Measurements from ENCODE around the gene NOS2.
"Not testable (repeated sequence)": the region's sequence is repeated elsewhere in the genome, so short reads cannot be mapped to it uniquely, and the experiment has no call there.

NOS2 gene

DNA sequence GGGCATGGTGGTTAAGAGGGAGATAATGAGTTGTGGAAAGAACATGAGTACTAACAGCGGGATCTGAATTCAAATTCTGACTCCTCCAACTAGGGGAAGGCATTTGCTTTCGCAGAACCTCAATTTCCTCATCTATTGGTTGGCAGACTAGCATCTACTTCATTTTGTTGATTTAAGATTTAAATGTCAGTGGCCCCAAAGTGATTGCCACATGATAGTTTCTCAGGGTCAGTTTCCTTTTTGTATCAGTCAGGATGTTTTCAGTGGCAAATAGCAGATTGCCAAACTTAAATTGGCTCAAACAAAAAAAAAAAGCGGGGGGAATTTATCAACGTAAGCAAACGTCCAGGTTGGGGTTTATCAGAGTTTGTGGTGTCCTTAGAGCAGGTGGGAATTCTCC lies 25.1 kb upstream of the NOS2 start:
- H3K4me3 ChIP-seq (ENCODE audit: insufficient read depth, low read length, poor library complexity, severe bottlenecking): no peak overlapping the region
- H3K79me2 ChIP-seq (ENCODE audit: insufficient read depth, low read length): no peaks in the 10 kb centered on the region
- H2AFZ ChIP-seq (ENCODE audit: low read depth, low read length, severe bottlenecking): no peak overlapping the region
- H3K36me3 ChIP-seq (ENCODE audit: low read length): no peaks in the 10 kb centered on the region
- TF ChIP-seq CTCF (IDR thresholded peaks at IDR 0.05; ENCODE audit: insufficient read depth, low read length, poor library complexity, severe bottlenecking): no peak
- TF ChIP-seq EZH2phosphoT487 (conservative IDR thresholded peaks at IDR 0.05; ENCODE audit: low read length): no peak
- H3K4me2 ChIP-seq (ENCODE audit: low read depth, low read length, poor library complexity, severe bottlenecking): no peak overlapping the region
- H3K9me2 ChIP-seq (replicated peaks; ENCODE audit: insufficient read depth, low read length): no peaks in the 10 kb centered on the region
- no peaks in the 10 kb centered on the region for H4K20me1 ChIP-seq (ENCODE audit: low read depth, low read length)
- no peak overlapping the region for H3K27ac ChIP-seq (ENCODE audit: low read depth, low read length)
- no peak overlapping the region for H3K9ac ChIP-seq (ENCODE audit: low read length)
- no peaks in the 10 kb centered on the region for H3K9me3 ChIP-seq (ENCODE audit: insufficient read depth, low read length)
- no peaks in the 10 kb centered on the region for H3K27me3 ChIP-seq (ENCODE audit: low read length)
- H3F3A ChIP-seq (ENCODE audit: insufficient read depth): no peaks in the 10 kb centered on the region

DNA sequence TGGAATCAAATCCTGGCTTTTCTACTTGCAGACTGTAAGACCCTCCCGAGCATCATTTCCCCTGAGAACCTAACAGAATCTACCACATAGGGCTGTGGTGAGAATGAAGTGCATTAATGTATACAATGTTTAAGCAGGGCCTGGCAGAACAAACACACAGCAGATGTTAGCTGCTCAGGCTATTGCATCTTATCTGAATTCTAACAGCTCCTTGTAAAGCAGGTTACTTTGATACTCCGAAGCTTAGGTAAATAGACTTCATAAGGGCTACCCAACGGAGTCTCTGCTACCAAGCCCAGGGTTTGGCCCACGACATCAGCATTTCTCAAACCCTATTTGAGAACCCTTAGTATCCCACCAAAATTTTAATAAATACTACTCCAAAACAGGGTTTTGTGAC lies 24.4 kb upstream of the NOS2 start:
- Histone ChIP-seq H3K4me2 (ENCODE audit: low read depth, low read length, poor library complexity, severe bottlenecking) (no peak overlapping the region), H3K36me3 (ENCODE audit: low read length) (no peaks in the 10 kb centered on the region), H3K9me3 (ENCODE audit: insufficient read depth, low read length) (no peaks in the 10 kb centered on the region), H2AFZ (ENCODE audit: low read depth, low read length, severe bottlenecking) (no peak overlapping the region), H3K9me2 (replicated peaks; ENCODE audit: insufficient read depth, low read length) (no peaks in the 10 kb centered on the region), H3K9ac (ENCODE audit: low read length) (no peak overlapping the region), H3K27me3 (ENCODE audit: low read length) (no peaks in the 10 kb centered on the region), H3K27ac (ENCODE audit: low read depth, low read length) (no peak overlapping the region), H4K20me1 (ENCODE audit: low read depth, low read length) (no peaks in the 10 kb centered on the region), H3K4me3 (ENCODE audit: insufficient read depth, low read length, poor library complexity, severe bottlenecking) (no peak overlapping the region), H3F3A (ENCODE audit: insufficient read depth) (no peaks in the 10 kb centered on the region), H3K79me2 (ENCODE audit: insufficient read depth, low read length) (no peaks in the 10 kb centered on the region)
- TF ChIP-seq EZH2phosphoT487 (conservative IDR thresholded peaks at IDR 0.05; ENCODE audit: low read length) (no peak), CTCF (IDR thresholded peaks at IDR 0.05; ENCODE audit: insufficient read depth, low read length, poor library complexity, severe bottlenecking) (no peak)

GRCh38 chr17:27824176-27824715 lies 23.9 kb upstream of the NOS2 start:
- no peaks in the 10 kb centered on the region for H3K36me3 ChIP-seq (ENCODE audit: low read length)
- TF ChIP-seq EZH2phosphoT487 (conservative IDR thresholded peaks at IDR 0.05; ENCODE audit: low read length) (no peak), CTCF (IDR thresholded peaks at IDR 0.05; ENCODE audit: insufficient read depth, low read length, poor library complexity, severe bottlenecking) (no peak)
- H3K27me3 ChIP-seq (ENCODE audit: low read length): no peaks in the 10 kb centered on the region
- no peak overlapping the region for H3K4me2 ChIP-seq (ENCODE audit: low read depth, low read length, poor library complexity, severe bottlenecking)
- H3K9me2 ChIP-seq (replicated peaks; ENCODE audit: insufficient read depth, low read length): no peaks in the 10 kb centered on the region
- no peak overlapping the region for H3K27ac ChIP-seq (ENCODE audit: low read depth, low read length)
- no peak overlapping the region for H3K9ac ChIP-seq (ENCODE audit: low read length)
- no peaks in the 10 kb centered on the region for H4K20me1 ChIP-seq (ENCODE audit: low read depth, low read length)
- H3K9me3 ChIP-seq (ENCODE audit: insufficient read depth, low read length): no peaks in the 10 kb centered on the region
- H2AFZ ChIP-seq (ENCODE audit: low read depth, low read length, severe bottlenecking): no peak overlapping the region
- no peak overlapping the region for H3K4me3 ChIP-seq (ENCODE audit: insufficient read depth, low read length, poor library complexity, severe bottlenecking)
- H3F3A ChIP-seq (ENCODE audit: insufficient read depth): no peaks in the 10 kb centered on the region
- no peaks in the 10 kb centered on the region for H3K79me2 ChIP-seq (ENCODE audit: insufficient read depth, low read length)

- H3K27ac ChIP-seq (ENCODE audit: low read depth, low read length); H3K79me2 ChIP-seq (ENCODE audit: insufficient read depth, low read length); H4K20me1 ChIP-seq (ENCODE audit: low read depth, low read length); H3K4me2 ChIP-seq (ENCODE audit: low read depth, low read length, poor library complexity, severe bottlenecking); H3F3A ChIP-seq (ENCODE audit: insufficient read depth); H3K9me3 ChIP-seq (ENCODE audit: insufficient read depth, low read length); H3K9ac ChIP-seq (ENCODE audit: low read length); H3K27me3 ChIP-seq (ENCODE audit: low read length); H3K4me3 ChIP-seq (ENCODE audit: insufficient read depth, low read length, poor library complexity, severe bottlenecking); H3K36me3 ChIP-seq (ENCODE audit: low read length); H3K9me2 ChIP-seq (replicated peaks; ENCODE audit: insufficient read depth, low read length); H2AFZ ChIP-seq (ENCODE audit: low read depth, low read length, severe bottlenecking): not testable (repeated sequence)
These were observed 21.8 kb upstream of the NOS2 start for GRCh38 chr17:27822108-27822507.

Measured in SU-DHL-6 (cell line).